ENCODE data around the gene ZCCHC8. TPM values are rescaled to one million over a fixed set of nuclear protein-coding genes. Genes with fewer than 3 reads are reported as not detected.
"Not testable (repeated sequence)": the region's sequence is repeated elsewhere in the genome, so short reads cannot be mapped to it uniquely, and the experiment has no call there.

The ZCCHC8 gene
- total and polyA plus RNA-seq, 3 donors from 2014 or later = 25.6 to 38.3 (median 28.8) TPM

- DNase-seq = no peak
- 62 to 69% methylated on average over 4 of the region's 4 CpGs for WGBS, 2 donors
- Histone ChIP-seq H3K27me3 (no peaks in the 10 kb centered on the region), H3K4me3 (no peak overlapping the region), H3K27ac (no peak overlapping the region), H3K4me1 (peaks cover 4% of the 10 kb centered on the region), H3K9me3 (no peaks in the 10 kb centered on the region), H3K36me3 (ENCODE audit: low read depth, missing control alignments) (no peaks in the 10 kb centered on the region)
- TF ChIP-seq CTCF (IDR thresholded peaks at IDR 0.05) = no peak
- TF ChIP-seq POLR2A (IDR thresholded peaks at IDR 0.05) = no peak
- intact Hi-C loops (cut with DNase I; ENCODE audit: low total_unique reads) = no loop called here
Observed at GRCh38 chr12:122467983-122468382, 32.7 kb downstream of the ZCCHC8 start.

GRCh38 chr12:122464317-122465042, 36.3 kb downstream of the ZCCHC8 start:
- DNase-seq; H3K4me1 ChIP-seq; H3K9me3 ChIP-seq; intact Hi-C loops (cut with DNase I; ENCODE audit: low total_unique reads); H3K27ac ChIP-seq; H3K4me3 ChIP-seq; H3K27me3 ChIP-seq; H3K36me3 ChIP-seq (ENCODE audit: low read depth, missing control alignments): not testable (repeated sequence)
- WGBS, 2 donors = 90 to 92% methylated on average over 17 of the region's 17 CpGs

- Histone ChIP-seq H3K36me3 (ENCODE audit: low read depth, missing control alignments) (no peaks in the 10 kb centered on the region), H3K27me3 (no peaks in the 10 kb centered on the region), H3K4me1 (no peaks in the 10 kb centered on the region), H3K4me3 (no peak overlapping the region), H3K27ac (no peak overlapping the region), H3K9me3 (no peaks in the 10 kb centered on the region)
- intact Hi-C loops (cut with DNase I; ENCODE audit: low total_unique reads) = no loop called here
- no peak for TF ChIP-seq CTCF (IDR thresholded peaks at IDR 0.05)
- TF ChIP-seq POLR2A (IDR thresholded peaks at IDR 0.05) = no peak
- WGBS, 2 donors = 55 to 74% methylated on average over 1 to 2 of the region's 2 CpGs
- DNase-seq = no peak
Observed at GRCh38 chr12:122460641-122461040, 40.1 kb downstream of the ZCCHC8 start.

- H3K9me3 ChIP-seq = no peaks in the 10 kb centered on the region
Observed at GRCh38 chr12:122460061-122460460, 40.7 kb downstream of the ZCCHC8 start.

GRCh38 chr12:122459211-122459610, 41.5 kb downstream of the ZCCHC8 start:
- Histone ChIP-seq H3K27me3 (no peaks in the 10 kb centered on the region), H3K4me3 (no peak overlapping the region), H3K4me1 (no peaks in the 10 kb centered on the region), H3K36me3 (ENCODE audit: low read depth, missing control alignments) (no peaks in the 10 kb centered on the region), H3K9me3 (no peaks in the 10 kb centered on the region), H3K27ac (no peak overlapping the region)
- TF ChIP-seq CTCF (IDR thresholded peaks at IDR 0.05) = no peak
- TF ChIP-seq POLR2A (IDR thresholded peaks at IDR 0.05) = no peak
- intact Hi-C loops (cut with DNase I; ENCODE audit: low total_unique reads) = no loop called here
- DNase-seq = no peak
- 91 to 95% methylated on average over 2 of the region's 2 CpGs for WGBS, 2 donors

More at GRCh38 chr12:122460061-122460460, 40.7 kb downstream of the ZCCHC8 start:
- TF ChIP-seq POLR2A (IDR thresholded peaks at IDR 0.05) (no peak), CTCF (IDR thresholded peaks at IDR 0.05) (no peak)
- 89 to 90% methylated on average over 7 of the region's 7 CpGs for WGBS, 2 donors
- no peak for DNase-seq
- Histone ChIP-seq H3K27me3 (no peaks in the 10 kb centered on the region), H3K4me3 (no peak overlapping the region), H3K36me3 (ENCODE audit: low read depth, missing control alignments) (no peaks in the 10 kb centered on the region), H3K4me1 (no peaks in the 10 kb centered on the region), H3K27ac (no peak overlapping the region)
- intact Hi-C loops (cut with DNase I; ENCODE audit: low total_unique reads) = no loop called here

All from testis (tissue), 3 donors.